ENCODE data around the gene TFDP2.

Gene TFDP2

DNA sequence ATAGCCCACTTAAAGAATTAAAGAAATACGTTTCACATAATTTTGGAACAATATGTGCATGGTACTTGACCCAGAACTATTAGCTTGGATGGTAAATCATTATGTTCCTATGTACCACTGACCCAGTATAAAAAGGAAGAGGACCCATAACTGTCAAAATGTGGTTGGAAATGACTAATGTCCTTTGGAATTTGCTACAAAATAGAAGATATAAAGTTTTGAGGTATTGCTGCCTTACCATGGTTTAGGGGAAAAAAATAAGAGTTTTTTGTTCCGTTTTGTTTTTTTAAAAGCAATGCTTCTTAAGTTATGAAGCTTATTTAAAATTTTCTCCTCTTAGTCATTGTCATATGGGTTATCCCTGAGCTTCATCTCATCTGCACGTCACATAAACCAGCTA, 15.8 kb upstream of the TFDP2 start:
- TF ChIP-seq, protein P1, sequence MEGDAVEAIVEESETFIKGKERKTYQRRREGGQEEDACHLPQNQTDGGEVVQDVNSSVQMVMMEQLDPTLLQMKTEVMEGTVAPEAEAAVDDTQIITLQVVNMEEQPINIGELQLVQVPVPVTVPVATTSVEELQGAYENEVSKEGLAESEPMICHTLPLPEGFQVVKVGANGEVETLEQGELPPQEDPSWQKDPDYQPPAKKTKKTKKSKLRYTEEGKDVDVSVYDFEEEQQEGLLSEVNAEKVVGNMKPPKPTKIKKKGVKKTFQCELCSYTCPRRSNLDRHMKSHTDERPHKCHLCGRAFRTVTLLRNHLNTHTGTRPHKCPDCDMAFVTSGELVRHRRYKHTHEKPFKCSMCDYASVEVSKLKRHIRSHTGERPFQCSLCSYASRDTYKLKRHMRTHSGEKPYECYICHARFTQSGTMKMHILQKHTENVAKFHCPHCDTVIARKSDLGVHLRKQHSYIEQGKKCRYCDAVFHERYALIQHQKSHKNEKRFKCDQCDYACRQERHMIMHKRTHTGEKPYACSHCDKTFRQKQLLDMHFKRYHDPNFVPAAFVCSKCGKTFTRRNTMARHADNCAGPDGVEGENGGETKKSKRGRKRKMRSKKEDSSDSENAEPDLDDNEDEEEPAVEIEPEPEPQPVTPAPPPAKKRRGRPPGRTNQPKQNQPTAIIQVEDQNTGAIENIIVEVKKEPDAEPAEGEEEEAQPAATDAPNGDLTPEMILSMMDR (IDR thresholded peaks at IDR 0.05; ENCODE audit: borderline replicate concordance, control extremely low read depth, extremely low read depth, insufficient read depth, missing control alignments), result no peak
- DNase-seq (ENCODE audit: low spot score), result no peak
- in situ Hi-C loops (cut with MboI; ENCODE audit: low sequenced_read_pairs, unreplicated experiment), result no loop called here

DNA sequence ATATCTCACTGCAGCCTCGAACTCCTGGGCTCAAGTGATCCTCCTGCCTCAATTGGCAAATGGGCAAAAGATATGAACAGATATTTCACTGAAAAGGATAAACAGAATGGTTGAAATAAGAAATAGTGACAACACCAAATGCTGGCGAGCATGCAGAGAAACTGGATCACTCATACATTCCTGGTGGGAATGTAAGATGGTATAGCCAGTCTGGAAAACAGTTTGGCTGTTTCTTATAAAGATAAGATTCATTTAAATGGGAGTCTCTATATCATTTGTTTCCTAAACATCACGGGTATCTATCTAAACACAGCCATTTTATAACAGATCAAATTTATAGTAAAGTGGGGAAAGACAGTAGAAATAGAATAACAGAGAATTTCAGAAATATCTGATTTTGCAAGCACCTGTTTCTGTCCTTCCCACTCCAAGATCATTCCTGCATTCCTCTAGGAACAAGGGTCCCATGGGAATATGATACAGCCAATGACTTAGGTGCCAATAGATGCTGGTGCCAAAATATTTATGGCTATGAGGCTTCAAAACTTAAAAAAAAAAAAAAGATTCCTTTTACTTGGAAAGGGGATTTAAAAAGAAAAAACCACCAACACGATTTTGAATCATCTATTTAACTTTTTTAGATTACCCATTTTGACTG, 9.9 kb upstream of the TFDP2 start:
- TF ChIP-seq, protein P1 (IDR thresholded peaks at IDR 0.05; ENCODE audit: borderline replicate concordance, control extremely low read depth, extremely low read depth, insufficient read depth, missing control alignments), result no peak
- DNase-seq (ENCODE audit: low spot score), result no peak
- in situ Hi-C loops (cut with MboI; ENCODE audit: low sequenced_read_pairs, unreplicated experiment), result no loop called here

DNA sequence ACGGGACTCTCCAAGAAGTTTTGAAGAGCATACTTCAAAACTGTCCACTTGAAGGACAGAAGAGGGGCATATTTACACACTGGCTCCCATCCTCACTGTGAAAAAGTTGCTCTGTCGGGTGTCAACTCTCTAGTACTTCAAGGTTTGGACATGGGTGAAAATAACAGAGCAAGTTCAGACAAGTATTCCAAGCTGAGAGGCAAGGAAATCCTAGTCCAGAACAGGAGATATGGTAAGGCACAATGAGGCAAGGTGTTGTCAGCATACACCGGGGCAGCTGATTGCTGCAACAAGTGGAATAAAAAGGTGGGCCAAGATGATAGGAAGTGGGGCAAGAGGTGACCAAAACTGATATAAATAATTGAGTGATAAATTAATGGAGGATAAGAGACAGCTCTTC, 4.8 kb upstream of the TFDP2 start:
- in situ Hi-C loops (cut with MboI; ENCODE audit: low sequenced_read_pairs, unreplicated experiment), result no loop called here
- no peak for DNase-seq (ENCODE audit: low spot score)
- TF ChIP-seq, protein P1 (IDR thresholded peaks at IDR 0.05; ENCODE audit: borderline replicate concordance, control extremely low read depth, extremely low read depth, insufficient read depth, missing control alignments), result no peak

DNA sequence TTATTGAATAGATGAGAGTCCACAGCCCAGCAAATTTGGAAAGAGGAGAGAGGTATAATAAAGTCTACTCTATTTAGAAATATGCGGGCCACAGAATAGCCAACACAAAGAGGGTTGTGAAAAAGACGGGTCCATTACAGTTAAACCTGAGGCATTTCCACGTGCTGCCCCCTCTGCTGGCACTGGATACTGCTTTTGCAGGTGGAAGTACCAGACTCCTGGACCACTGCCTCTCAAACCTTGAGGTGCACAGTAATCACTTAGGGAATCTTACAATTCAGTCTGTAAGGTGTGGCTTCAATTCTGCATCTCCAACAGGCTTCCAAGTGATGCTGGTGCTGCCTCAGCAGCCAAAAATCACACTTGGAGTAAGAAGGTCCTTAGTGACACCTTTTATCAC, 3.0 kb upstream of the TFDP2 start:
- DNase-seq (ENCODE audit: low spot score), result no peak
- TF ChIP-seq, protein P1 (IDR thresholded peaks at IDR 0.05; ENCODE audit: borderline replicate concordance, control extremely low read depth, extremely low read depth, insufficient read depth, missing control alignments), result no peak
- in situ Hi-C loops (cut with MboI; ENCODE audit: low sequenced_read_pairs, unreplicated experiment), result no loop called here

DNA sequence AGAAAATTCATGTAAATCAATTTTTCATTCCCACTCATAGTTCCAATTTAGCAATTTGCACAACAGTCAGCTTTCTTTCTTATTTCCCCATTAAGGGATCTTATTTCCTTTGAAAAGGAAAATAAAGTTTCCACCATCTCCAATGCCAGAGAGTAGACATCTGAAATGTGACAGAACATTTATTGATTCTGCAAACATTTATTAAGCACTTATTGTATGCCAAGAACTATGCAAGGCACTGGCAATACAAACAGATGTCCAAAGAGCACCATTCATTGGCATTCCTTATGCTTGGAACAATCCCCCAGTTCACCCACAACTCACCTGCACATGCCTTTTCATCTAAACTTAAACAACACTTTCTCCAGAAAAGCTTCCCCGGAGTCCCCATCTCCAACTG, 2.5 kb upstream of the TFDP2 start:
- TF ChIP-seq, protein P1 (IDR thresholded peaks at IDR 0.05; ENCODE audit: borderline replicate concordance, control extremely low read depth, extremely low read depth, insufficient read depth, missing control alignments), result no peak
- no peak for DNase-seq (ENCODE audit: low spot score)
- in situ Hi-C loops (cut with MboI; ENCODE audit: low sequenced_read_pairs, unreplicated experiment), result no loop called here

DNA sequence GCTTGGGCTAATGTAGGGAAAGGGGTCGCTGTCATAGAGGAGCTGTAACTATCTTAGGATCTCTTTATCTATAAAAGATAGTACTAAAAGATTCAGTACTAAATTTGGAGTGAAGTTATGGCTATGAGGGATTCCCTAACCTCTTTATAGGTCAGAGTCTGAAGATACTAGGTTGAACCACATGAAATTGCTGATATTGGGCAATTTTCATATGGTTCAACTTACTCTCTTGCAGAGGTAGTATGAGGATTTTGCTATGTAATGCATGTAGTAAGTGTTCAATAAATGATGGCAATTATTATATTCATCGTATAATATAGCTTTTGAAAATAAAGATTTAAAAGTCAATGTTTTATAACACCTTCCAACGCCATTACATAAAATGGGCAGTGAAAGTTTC, 1.9 kb upstream of the TFDP2 start:
- in situ Hi-C loops (cut with MboI; ENCODE audit: low sequenced_read_pairs, unreplicated experiment), result no loop called here
- DNase-seq (ENCODE audit: low spot score), result no peak
- TF ChIP-seq, protein P1 (IDR thresholded peaks at IDR 0.05; ENCODE audit: borderline replicate concordance, control extremely low read depth, extremely low read depth, insufficient read depth, missing control alignments), result no peak

Data from GM13976 (cell line).